A673 (cell line): ENCODE results near the gene FSTL4.

Experiments used
- CTCF ChIP-seq: fragments of 300-800, 200-600 bp; sonication (generic); conservative IDR thresholded peaks from 2 replicates; pipeline ENCODE4 v1.5.1; 2017; ENCODE audit warnings: low read depth, mild to moderate bottlenecking, antibody characterized with exemption, low read length, moderate library complexity, mixed read lengths
- EZH2 ChIP-seq: fragments of 200-600 bp; sonication (generic); IDR thresholded peaks from 2 replicates; pipeline ENCODE4 v1.6.1; 2017; ENCODE audit warnings: borderline replicate concordance, low read depth, mild to moderate bottlenecking, mixed read lengths, antibody characterized with exemption, low read length; ENCODE audit not compliant: poor library complexity, severe bottlenecking

GRCh38 chr5:133296624-133297023, 315.7 kb downstream of the FSTL4 start:
- TF ChIP-seq EZH2 (no peak), CTCF (no peak)
